ENCODE data around the gene RO60. TPM values are rescaled to one million over a fixed set of nuclear protein-coding genes. Genes with fewer than 3 reads are reported as not detected.

The RO60 gene
- total RNA-seq, 1 donor, result 134 TPM

DNA sequence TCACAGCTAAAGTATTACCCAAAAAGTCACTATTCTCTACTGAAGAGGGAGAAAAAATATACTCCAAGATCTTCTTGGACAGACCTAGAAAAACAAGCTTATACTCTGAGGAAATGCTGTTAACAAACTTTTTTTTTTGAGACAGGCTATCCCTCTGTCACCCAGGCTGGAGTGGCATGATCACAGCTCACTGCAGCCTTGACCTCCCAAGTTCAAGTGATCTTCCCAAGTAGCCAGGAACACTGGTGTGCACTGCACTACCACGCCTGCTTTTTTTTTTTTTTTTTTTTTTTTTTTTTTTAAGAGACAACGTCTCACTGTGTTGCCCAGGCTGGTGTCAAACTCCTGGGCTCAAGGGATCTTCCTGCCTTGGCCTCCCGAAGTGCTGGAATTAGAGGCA, 28.5 kb downstream of the RO60 start:
- TF ChIP-seq, protein P1, sequence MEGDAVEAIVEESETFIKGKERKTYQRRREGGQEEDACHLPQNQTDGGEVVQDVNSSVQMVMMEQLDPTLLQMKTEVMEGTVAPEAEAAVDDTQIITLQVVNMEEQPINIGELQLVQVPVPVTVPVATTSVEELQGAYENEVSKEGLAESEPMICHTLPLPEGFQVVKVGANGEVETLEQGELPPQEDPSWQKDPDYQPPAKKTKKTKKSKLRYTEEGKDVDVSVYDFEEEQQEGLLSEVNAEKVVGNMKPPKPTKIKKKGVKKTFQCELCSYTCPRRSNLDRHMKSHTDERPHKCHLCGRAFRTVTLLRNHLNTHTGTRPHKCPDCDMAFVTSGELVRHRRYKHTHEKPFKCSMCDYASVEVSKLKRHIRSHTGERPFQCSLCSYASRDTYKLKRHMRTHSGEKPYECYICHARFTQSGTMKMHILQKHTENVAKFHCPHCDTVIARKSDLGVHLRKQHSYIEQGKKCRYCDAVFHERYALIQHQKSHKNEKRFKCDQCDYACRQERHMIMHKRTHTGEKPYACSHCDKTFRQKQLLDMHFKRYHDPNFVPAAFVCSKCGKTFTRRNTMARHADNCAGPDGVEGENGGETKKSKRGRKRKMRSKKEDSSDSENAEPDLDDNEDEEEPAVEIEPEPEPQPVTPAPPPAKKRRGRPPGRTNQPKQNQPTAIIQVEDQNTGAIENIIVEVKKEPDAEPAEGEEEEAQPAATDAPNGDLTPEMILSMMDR (IDR thresholded peaks at IDR 0.05; ENCODE audit: insufficient read depth, low read length), result no peak
- DNase-seq (ENCODE audit: low read depth), result no peak
- no peak overlapping the region for H3K4me3 ChIP-seq (ENCODE audit: low read depth, low read length)

DNA sequence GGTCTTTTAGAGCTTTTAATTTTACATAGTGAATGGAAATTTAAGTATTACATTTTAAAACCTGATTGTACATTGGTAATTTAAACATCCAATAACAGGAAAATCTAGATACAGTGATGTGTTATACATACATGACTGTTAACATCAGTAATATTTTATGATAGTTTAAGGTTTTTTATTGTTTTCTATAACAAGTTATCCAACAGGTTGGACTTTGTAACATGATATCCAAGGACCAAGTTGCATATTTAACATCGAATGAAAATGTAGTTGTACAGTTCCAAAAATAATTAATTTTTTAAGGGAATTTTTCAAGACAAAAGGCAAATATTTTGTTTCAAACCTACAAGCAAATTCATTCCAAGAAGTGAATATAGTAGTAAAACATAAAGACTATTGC, 31.5 kb downstream of the RO60 start:
- DNase-seq (ENCODE audit: low read depth), result no peak
- TF ChIP-seq, protein P1 (IDR thresholded peaks at IDR 0.05; ENCODE audit: insufficient read depth, low read length), result no peak
- no peak overlapping the region for H3K4me3 ChIP-seq (ENCODE audit: low read depth, low read length)

DNA sequence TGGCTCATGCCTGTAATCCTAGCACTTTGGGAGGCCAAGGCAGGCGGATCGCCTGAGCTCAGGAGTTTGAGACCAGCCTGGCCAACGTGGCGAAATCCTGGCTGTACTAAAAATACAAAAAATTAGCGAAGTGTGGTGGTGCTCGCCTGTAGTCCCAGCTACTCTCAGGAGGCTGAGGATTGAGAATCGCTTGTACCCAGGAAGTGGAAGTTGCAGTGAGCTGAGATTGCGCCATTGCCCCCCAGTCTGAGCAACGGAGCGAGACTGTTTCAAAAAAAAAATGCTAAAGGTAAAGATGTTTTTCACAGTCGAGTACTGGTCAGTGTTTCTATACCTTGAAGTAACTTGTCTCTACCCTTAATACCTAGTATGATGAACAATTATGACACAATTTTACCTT, 34.7 kb downstream of the RO60 start:
- TF ChIP-seq, protein P1 (IDR thresholded peaks at IDR 0.05; ENCODE audit: insufficient read depth, low read length), result no peak
- DNase-seq (ENCODE audit: low read depth), result no peak
- no peak overlapping the region for H3K4me3 ChIP-seq (ENCODE audit: low read depth, low read length)

DNA sequence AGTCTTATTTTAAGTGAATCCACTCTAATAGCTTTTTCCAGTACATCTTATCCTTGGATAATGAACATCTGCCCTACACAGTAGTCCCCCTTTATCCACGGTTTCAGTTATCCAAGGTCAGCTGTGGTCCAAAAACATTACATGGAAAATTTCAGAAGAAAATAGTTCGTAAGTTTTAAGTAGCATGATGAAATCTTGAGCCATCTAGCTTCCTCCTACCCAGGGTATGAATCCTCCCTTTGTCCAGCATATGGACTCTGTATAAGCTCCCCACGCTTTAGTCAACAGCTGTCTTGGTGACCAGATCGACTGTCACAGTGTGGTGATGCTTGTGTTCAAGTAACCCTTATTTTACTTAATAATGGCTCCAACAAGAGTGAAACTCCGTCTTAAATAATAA, 43.2 kb downstream of the RO60 start:
- no peak overlapping the region for H3K4me3 ChIP-seq (ENCODE audit: low read depth, low read length)
- no peak for DNase-seq (ENCODE audit: low read depth)
- TF ChIP-seq, protein P1 (IDR thresholded peaks at IDR 0.05; ENCODE audit: insufficient read depth, low read length), result no peak

DNA sequence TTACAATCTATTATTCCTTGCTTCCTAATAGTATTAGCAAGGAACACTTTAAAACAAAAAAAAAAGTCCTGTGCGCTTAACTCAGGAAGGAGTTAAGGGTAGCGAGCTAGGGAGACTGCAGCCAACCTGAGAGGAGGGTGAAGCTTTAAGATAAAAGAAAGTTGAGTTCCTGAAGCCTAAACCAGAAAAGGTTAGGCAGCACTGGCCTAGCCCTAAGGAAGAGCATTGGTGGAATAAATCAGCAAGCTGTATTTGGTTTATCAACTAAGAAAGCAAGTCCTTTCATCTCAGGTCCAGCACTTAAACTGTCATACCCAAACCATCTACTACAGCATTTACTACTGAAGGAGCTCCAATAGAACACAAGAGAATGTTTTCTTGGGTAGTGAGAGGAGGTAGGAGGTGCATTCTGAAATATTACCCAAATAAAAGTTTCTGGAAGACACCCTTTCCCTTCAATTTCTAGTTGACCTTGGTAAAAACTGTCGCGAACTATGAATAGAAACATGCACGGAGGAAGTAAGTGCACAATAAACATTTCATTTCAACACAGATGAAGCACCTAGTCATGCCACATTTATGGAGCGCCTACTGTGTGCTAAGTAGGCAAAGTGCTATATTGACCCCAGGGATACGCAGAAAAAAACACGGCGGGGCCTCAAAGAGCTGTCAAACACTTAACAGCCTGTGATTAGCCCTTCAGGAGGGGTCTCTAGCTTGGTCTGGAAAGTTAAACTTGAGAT, 44.5 kb downstream of the RO60 start:
- TF ChIP-seq, protein P1 (IDR thresholded peaks at IDR 0.05; ENCODE audit: insufficient read depth, low read length), result no peak
- DNase-seq (ENCODE audit: low read depth), result peak; percentile 27
- H3K4me3 ChIP-seq (ENCODE audit: low read depth, low read length), result peak overlapping the region; percentile 83

DNA sequence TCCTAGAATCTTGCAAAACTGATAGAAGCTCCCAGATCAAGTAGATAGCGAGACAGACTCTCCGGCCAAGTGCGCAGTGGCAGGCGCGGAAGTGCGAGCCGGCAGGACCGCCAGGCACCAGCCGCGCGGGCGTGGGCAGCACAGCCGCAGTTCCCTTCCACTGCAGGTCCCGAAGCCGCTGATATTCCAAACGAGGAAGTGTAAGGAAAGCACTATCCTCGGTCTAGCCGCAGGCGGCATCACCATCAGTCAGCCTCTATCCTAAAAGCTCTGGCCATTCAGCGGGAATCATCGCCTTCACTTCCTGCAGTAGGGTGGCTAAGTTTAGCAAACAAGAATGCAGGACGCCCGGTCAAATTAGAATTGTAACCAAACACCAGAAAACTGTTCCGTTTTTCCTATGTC, 45.1 kb downstream of the RO60 start:
- TF ChIP-seq, protein P1 (IDR thresholded peaks at IDR 0.05; ENCODE audit: insufficient read depth, low read length), result no peak
- no peak for DNase-seq (ENCODE audit: low read depth)
- H3K4me3 ChIP-seq (ENCODE audit: low read depth, low read length), result peak overlapping the region; percentile 83

All from fibroblast of the aortic adventitia (primary cell).